SK-N-SH (cell line): ENCODE data around the gene PTPRG. TPM values are rescaled to one million over a fixed set of nuclear protein-coding genes. Genes with fewer than 3 reads are reported as not detected.

Source experiments
- CTCF ChIA-PET: fragments of 300-600, 350-600 bp; formaldehyde crosslinking; extraction: SDS; loops from one replicate; lab custom pipeline; 2021; lab: Yijun Ruan, JAX
- POLR2A ChIA-PET: fragments of 350-600 bp; sonication (Branson Sonifier 250); formaldehyde crosslinking; extraction: SDS; loops from one replicate; lab custom pipeline; 2020; ENCODE audit warnings: antibody characterized with exemption, inconsistent platforms; lab: Yijun Ruan, JAX
- DNase-seq: peaks from one replicate; pipeline ENCODE4 v3.0.0; 2012
- H2AFZ ChIP-seq: fragments of 200-600 bp; sonication (generic); 2 replicates; pipeline ENCODE4 v1.8.1; 2016; ENCODE audit warnings: antibody characterized with exemption, mild to moderate bottlenecking, low read depth
- H3F3A ChIP-seq: fragments of 200-600 bp; sonication (generic); replicated peaks from 2 replicates; pipeline ENCODE3; 2016; ENCODE audit warnings: antibody characterized with exemption, mild to moderate bottlenecking; ENCODE audit not compliant: insufficient read depth
- H3K27ac ChIP-seq, 2 experiments: fragments of 200-500 bp in 1 of 2; fragments of 200-600 bp in 1 of 2; sonication (Bioruptor generic) in 1 of 2; sonication (generic), shearing (Covaris generic) in 1 of 2; 2 replicates each; pipeline versions ENCODE4 v1.5.1 to v1.6.1; 2014 to 2016; ENCODE audit warnings: low read depth in 2 of 2, inconsistent platforms in 1 of 2, low read length in 1 of 2, mild to moderate bottlenecking in 1 of 2, mixed read lengths in 1 of 2
- H3K27me3 ChIP-seq: fragments of 200-600 bp; sonication (generic), shearing (Covaris generic); 2 replicates; pipeline ENCODE4 v1.6.1; 2016; ENCODE audit warnings: mixed run types; ENCODE audit not compliant: insufficient read depth
- H3K36me3 ChIP-seq, 2 experiments: fragments of 200-500 bp in 1 of 2; fragments of 200-600 bp in 1 of 2; sonication (Bioruptor generic) in 1 of 2; sonication (generic) in 1 of 2; replicated peaks in 1 of 2; 2 replicates each; pipeline versions ENCODE3 to v1.5.1; 2014 to 2016; ENCODE audit warnings: low read length in 1 of 2, mild to moderate bottlenecking in 1 of 2; ENCODE audit not compliant: insufficient read depth in 2 of 2, control insufficient read depth in 1 of 2
- H3K4me1 ChIP-seq, 2 experiments: fragments of 200-500 bp in 1 of 2; fragments of 200-600 bp in 1 of 2; sonication (Bioruptor generic) in 1 of 2; sonication (generic), shearing (Covaris generic) in 1 of 2; 2 replicates each; pipeline versions ENCODE4 v1.5.1 to v1.6.1; 2014 to 2016; ENCODE audit warnings: low read depth in 1 of 2, low read length in 1 of 2, mixed run types in 1 of 2; ENCODE audit not compliant: insufficient read depth in 2 of 2, control insufficient read depth in 1 of 2
- H3K4me2 ChIP-seq: fragments of 200-600 bp; sonication (generic), shearing (Covaris generic); 2 replicates; pipeline ENCODE4 v1.6.1; 2017; ENCODE audit warnings: mixed run types
- H3K4me3 ChIP-seq, 2 experiments: fragments of 200-500 bp in 1 of 2; fragments of 200-600 bp in 1 of 2; sonication (Bioruptor generic) in 1 of 2; sonication (generic), shearing (Covaris generic) in 1 of 2; 2 replicates each; pipeline versions ENCODE4 v1.5.1 to v1.8.1; 2014 to 2016; ENCODE audit warnings: low read depth in 2 of 2, inconsistent platforms in 1 of 2, low read length in 1 of 2, mild to moderate bottlenecking in 1 of 2, mixed read lengths in 1 of 2, moderate library complexity in 1 of 2
- H3K79me2 ChIP-seq: fragments of 200-600 bp; sonication (generic); 2 replicates; pipeline ENCODE4 v1.8.1; 2017; ENCODE audit warnings: mild to moderate bottlenecking; ENCODE audit not compliant: insufficient read depth
- H3K9ac ChIP-seq: fragments of 200-600 bp; sonication (generic); 2 replicates; pipeline ENCODE4 v1.6.1; 2017; ENCODE audit warnings: mixed run types
- H3K9me2 ChIP-seq: fragments of 200-600 bp; sonication (generic); 2 replicates; pipeline ENCODE4 v1.6.1; 2017; ENCODE audit warnings: mixed run types
- H3K9me3 ChIP-seq: fragments of 200-600 bp; sonication (generic); 2 replicates; pipeline ENCODE4 v1.6.1; 2017; ENCODE audit warnings: mixed run types, mild to moderate bottlenecking, moderate library complexity
- H4K20me1 ChIP-seq: fragments of 200-600 bp; sonication (generic); 2 replicates; pipeline ENCODE4 v1.6.1; 2017; ENCODE audit warnings: mild to moderate bottlenecking, mixed run types; ENCODE audit not compliant: insufficient read depth
- CHD2 ChIP-seq: fragments of 150-350 bp; IDR thresholded peaks from 2 replicates; pipeline ENCODE4 v1.6.1; 2018; ENCODE audit warnings: low read length; ENCODE audit not compliant: partially characterized antibody
- EP300 ChIP-seq, 2 experiments: IDR thresholded peaks; 2 replicates each; pipeline versions ENCODE4 v1.4.0 to v1.6.1; 2012; ENCODE audit warnings: borderline replicate concordance in 1 of 2, low read depth in 1 of 2, low read length in 1 of 2
- GATA2 ChIP-seq: sonication (generic); formaldehyde crosslinking; IDR thresholded peaks from 2 replicates; pipeline ENCODE4 v1.5.0; 2020; ENCODE audit warnings: mild to moderate bottlenecking, missing genetic modification reagents
- PBX3 ChIP-seq: IDR thresholded peaks from 2 replicates; pipeline ENCODE4; 2012
- POLR2AphosphoS5 ChIP-seq: IDR thresholded peaks from 2 replicates; pipeline ENCODE4 v1.6.1; 2012; ENCODE audit warnings: low read depth, low read length
- RCOR1 ChIP-seq: fragments of 150-350 bp; IDR thresholded peaks from 2 replicates; pipeline ENCODE4 v1.6.1; 2017; ENCODE audit warnings: antibody characterized with exemption, low read length
- RXRA ChIP-seq: IDR thresholded peaks from 2 replicates; pipeline ENCODE4 v1.4.0; 2012; ENCODE audit warnings: low read depth, mild to moderate bottlenecking, borderline replicate concordance
- WGBS: methylation state at CpG from one replicate; pipeline ENCODE4 v1.1.6; 2017; ENCODE audit warnings: low lambda C conversion rate; 5-methylcytosine and 5-hydroxymethylcytosine counted together
- polyA plus RNA-seq, 3 experiments: library from polyadenylated mRNA; depleted of rRNA; stranded (reverse); fragments of >200 nt; gene quantifications; 2 replicates each; pipeline ENCODE4 v1.2.3, GENCODE V29; 2012

Gene PTPRG
- polyA plus RNA-seq, 1 of the 3 experiments (the other 2 are of a cell fraction) = 14.1 TPM

DNA sequence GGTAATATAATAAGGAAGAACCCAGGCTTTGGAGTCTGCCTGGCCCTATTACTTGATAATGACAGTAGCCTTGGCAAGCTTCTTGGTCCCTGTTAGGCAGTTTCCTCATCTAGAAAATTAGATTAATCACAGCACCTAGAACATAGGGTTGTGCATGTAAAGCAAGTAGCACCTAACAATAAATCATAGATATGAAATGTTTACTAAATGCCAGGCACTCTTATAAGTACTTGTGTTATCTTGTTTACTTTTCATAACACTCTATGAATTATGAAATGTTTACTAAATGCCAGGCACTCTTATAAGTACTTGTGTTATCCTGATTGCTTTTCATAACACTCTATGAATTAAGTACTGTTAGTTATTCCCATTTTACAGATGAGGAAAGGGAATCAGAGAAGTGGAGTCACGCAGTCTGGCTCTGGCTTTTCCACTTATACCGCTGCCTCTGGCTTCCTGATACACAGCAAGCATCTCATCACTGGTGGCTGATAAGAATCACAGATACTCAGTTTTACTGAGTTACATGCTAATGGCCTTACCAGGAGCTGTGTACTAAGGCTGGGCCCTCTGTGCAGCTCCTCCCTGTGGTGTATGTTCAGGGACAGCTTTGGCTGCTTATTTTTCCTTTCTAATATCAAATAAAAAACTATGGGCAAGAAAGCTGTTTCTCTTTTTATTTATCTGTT, 688.6 kb downstream of the PTPRG start:
- 100% methylated on average over 2 of the region's 2 CpGs for WGBS
- no peaks in the 10 kb centered on the region for H3K9me2 ChIP-seq
- CTCF ChIA-PET = interaction anchor here (0.7 to 1.8 kb wide), 8 partner anchors 8 to 310 kb away, joined by 3 to 4 read pairs (median 4); no protein-coding TSS in a partner anchor
- H2AFZ ChIP-seq = no peak overlapping the region
- POLR2A ChIA-PET = no interaction called here
- TF ChIP-seq RXRA (no peak), POLR2AphosphoS5 (no peak), GATA2 (CRISPR knock-in tag) (peak; percentile 59), RCOR1 (peak; percentile 22; the same call in 1 of the 2 replicates)
- H4K20me1 ChIP-seq = no peaks in the 10 kb centered on the region; the same call in 1 of the 2 replicates
- peaks cover 0 to 10% of the 10 kb centered on the region in 2 experiments; a peak in 2 of 4 replicates for H3K4me1 ChIP-seq
- H3K9ac ChIP-seq = no peak overlapping the region
- DNase-seq = peak; percentile 19
- H3K27me3 ChIP-seq = no peaks in the 10 kb centered on the region
- H3K27ac ChIP-seq = no peak overlapping the region
- H3K4me2 ChIP-seq = no peak overlapping the region
- no peaks in the 10 kb centered on the region for H3K79me2 ChIP-seq
- no peaks in the 10 kb centered on the region for H3K9me3 ChIP-seq
- H3K4me3 ChIP-seq = no peak overlapping the region
- peaks cover 18% of the 10 kb centered on the region for H3F3A ChIP-seq
- peaks cover 0 to 4% of the 10 kb centered on the region in 2 experiments for H3K36me3 ChIP-seq

DNA sequence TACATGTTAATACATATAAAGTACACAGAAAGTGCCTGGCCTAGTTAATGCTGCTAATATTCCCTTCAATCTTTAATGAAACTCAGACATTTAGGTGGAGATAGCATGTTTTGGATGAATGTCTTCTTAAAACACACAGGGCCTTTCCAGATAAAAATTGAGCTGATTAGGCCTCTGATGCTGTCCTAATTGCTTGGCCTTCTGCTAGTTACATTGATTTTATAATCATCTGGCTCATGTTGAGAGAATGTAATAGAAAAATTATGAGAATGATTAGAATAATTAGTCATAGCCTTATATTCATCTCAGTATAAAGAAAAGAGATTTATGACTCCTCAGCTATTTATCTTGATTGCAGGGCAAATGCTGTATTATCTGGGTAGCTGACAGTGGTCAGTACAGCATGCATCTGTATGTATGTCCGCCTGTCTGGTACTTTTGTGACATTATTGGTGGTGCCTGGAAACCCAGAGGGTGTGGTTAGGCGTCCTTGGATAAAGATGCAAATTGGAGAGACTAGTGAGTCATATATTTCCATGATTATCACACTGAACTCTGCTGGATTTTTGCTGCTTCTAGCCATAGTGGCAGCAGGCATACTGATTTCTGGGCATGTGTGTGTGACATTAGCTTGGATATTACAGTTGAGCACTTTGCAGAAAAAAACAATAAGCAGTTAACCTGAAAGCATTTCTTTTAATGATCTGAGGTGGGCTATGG, 691.2 kb downstream of the PTPRG start:
- WGBS = 37% methylated on average over 2 of the region's 2 CpGs
- H3K4me2 ChIP-seq = no peak overlapping the region
- peaks cover 18% of the 10 kb centered on the region for H3F3A ChIP-seq
- no peaks in the 10 kb centered on the region for H3K9me2 ChIP-seq
- peaks cover 0 to 10% of the 10 kb centered on the region in 2 experiments; a peak in 2 of 4 replicates for H3K4me1 ChIP-seq
- DNase-seq = no peak
- H3K36me3 ChIP-seq = peaks cover 0 to 5% of the 10 kb centered on the region in 2 experiments
- no peak overlapping the region for H3K4me3 ChIP-seq
- no peaks in the 10 kb centered on the region for H3K9me3 ChIP-seq
- no peaks in the 10 kb centered on the region for H3K79me2 ChIP-seq
- no peak overlapping the region; a peak in 1 of 4 replicates for H3K27ac ChIP-seq
- no peak overlapping the region for H3K9ac ChIP-seq
- CTCF ChIA-PET = interaction anchor here (1.1 to 1.2 kb wide), 2 partner anchors 10 to 59 kb away, joined by 3 to 4 read pairs; no protein-coding TSS in a partner anchor
- POLR2A ChIA-PET = no interaction called here
- no peaks in the 10 kb centered on the region for H3K27me3 ChIP-seq
- TF ChIP-seq GATA2 (CRISPR knock-in tag) (peak; percentile 57), EP300 (IDR thresholded peaks at IDR 0.05; ENCODE audit: borderline replicate concordance in 1 of 2, low read depth in 1 of 2, low read length in 1 of 2) (peak in 1 of 2 experiments; percentile 59; a peak in 1 of 4 replicates), CHD2 (no peak), PBX3 (no peak)
- TF ChIP-seq, all 33 proteins: peak for 2
- H2AFZ ChIP-seq = no peak overlapping the region
- no peaks in the 10 kb centered on the region; the same call in 1 of the 2 replicates for H4K20me1 ChIP-seq
